ENCODE data around the gene FAM124B.
"Not testable (repeated sequence)": the region's sequence is repeated elsewhere in the genome, so short reads cannot be mapped to it uniquely, and the experiment has no call there.

FAM124B gene

GRCh38 chr2:224413381-224413780, 11.5 kb upstream of the FAM124B start:
- no peak for DNase-seq (ENCODE audit: low read depth)

- peak; percentile 75 for DNase-seq (ENCODE audit: low read depth)
Measured at GRCh38 chr2:224412141-224413015, 10.5 kb upstream of the FAM124B start.

GRCh38 chr2:224410946-224411561, 9.1 kb upstream of the FAM124B start:
- peak; percentile 32 for DNase-seq (ENCODE audit: low read depth)

- no peak for DNase-seq (ENCODE audit: low read depth)
Measured at GRCh38 chr2:224408676-224409075, 6.8 kb upstream of the FAM124B start.

- DNase-seq (ENCODE audit: low read depth), result no peak
Measured at GRCh38 chr2:224407241-224407701, 5.4 kb upstream of the FAM124B start.

- no peak for DNase-seq (ENCODE audit: low read depth)
Measured at GRCh38 chr2:224405841-224406370, 4.0 kb upstream of the FAM124B start.

GRCh38 chr2:224405412-224405811, 3.5 kb upstream of the FAM124B start:
- DNase-seq (ENCODE audit: low read depth), result no peak

- DNase-seq (ENCODE audit: low read depth), result no peak
Measured at GRCh38 chr2:224404796-224405195, 2.9 kb upstream of the FAM124B start.

GRCh38 chr2:224403657-224404056, 1.8 kb upstream of the FAM124B start:
- no peak for DNase-seq (ENCODE audit: low read depth)

- DNase-seq (ENCODE audit: low read depth), result no peak
Measured at GRCh38 chr2:224400886-224401632, 848 bp downstream of the FAM124B start.

GRCh38 chr2:224400174-224400810, 1.6 kb downstream of the FAM124B start:
- DNase-seq (ENCODE audit: low read depth), result no peak

- DNase-seq (ENCODE audit: low read depth), result no peak
Measured at GRCh38 chr2:224398289-224398688, 3.6 kb downstream of the FAM124B start.

GRCh38 chr2:224397100-224397499, 4.8 kb downstream of the FAM124B start:
- DNase-seq (ENCODE audit: low read depth), result not testable (repeated sequence)

- no peak for DNase-seq (ENCODE audit: low read depth)
Measured at GRCh38 chr2:224395620-224396390, 6.1 kb downstream of the FAM124B start.

- DNase-seq (ENCODE audit: low read depth), result no peak
Measured at GRCh38 chr2:224393157-224393872, 8.6 kb downstream of the FAM124B start.

- no peak for DNase-seq (ENCODE audit: low read depth)
Measured at GRCh38 chr2:224392545-224392944, 9.4 kb downstream of the FAM124B start.

GRCh38 chr2:224389317-224389716, 12.6 kb downstream of the FAM124B start:
- DNase-seq (ENCODE audit: low read depth), result no peak

GRCh38 chr2:224386876-224387275, 15.0 kb downstream of the FAM124B start:
- no peak for DNase-seq (ENCODE audit: low read depth)

GRCh38 chr2:224382973-224383555, 18.8 kb downstream of the FAM124B start:
- no peak for DNase-seq (ENCODE audit: low read depth)

- not testable (repeated sequence) for DNase-seq (ENCODE audit: low read depth)
Measured at GRCh38 chr2:224382280-224382647, 19.6 kb downstream of the FAM124B start.

Measured in GM04503 (cell line).